AML-193 (cell line): ENCODE measurements around the gene WDR86.

Experiments used
- DNase-seq, 2 experiments: peaks; one replicate each; lab custom pipeline; 2025; lab: John Stamatoyannopoulos, UW

Gene WDR86

GRCh38 chr7:151390598-151391357 is 19.1 kb downstream of the WDR86 start:
- no peak for DNase-seq

- no peak for DNase-seq
These were observed 19.9 kb downstream of the WDR86 start for GRCh38 chr7:151389768-151390597.

GRCh38 chr7:151389096-151389767 is 20.6 kb downstream of the WDR86 start:
- no peak for DNase-seq

- DNase-seq = no peak
These were observed 21.4 kb downstream of the WDR86 start for GRCh38 chr7:151388430-151388829.

DNA sequence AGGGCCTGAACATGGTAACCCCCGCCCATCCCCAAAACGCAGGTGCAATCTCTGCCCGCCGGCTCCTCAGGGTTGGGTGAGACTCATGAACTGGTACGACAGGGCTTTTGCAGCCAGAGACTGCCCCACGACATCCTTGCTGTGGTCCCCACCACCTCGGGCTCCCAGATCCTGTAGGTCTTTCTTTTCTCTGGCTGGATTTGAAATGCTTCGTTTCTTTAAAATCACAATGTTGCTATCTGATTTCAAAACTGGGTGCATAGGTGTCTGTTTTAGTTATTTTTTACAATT is 21.9 kb downstream of the WDR86 start:
- no peak for DNase-seq

- no peak for DNase-seq
These were observed 22.5 kb downstream of the WDR86 start for GRCh38 chr7:151387161-151388006.

DNA sequence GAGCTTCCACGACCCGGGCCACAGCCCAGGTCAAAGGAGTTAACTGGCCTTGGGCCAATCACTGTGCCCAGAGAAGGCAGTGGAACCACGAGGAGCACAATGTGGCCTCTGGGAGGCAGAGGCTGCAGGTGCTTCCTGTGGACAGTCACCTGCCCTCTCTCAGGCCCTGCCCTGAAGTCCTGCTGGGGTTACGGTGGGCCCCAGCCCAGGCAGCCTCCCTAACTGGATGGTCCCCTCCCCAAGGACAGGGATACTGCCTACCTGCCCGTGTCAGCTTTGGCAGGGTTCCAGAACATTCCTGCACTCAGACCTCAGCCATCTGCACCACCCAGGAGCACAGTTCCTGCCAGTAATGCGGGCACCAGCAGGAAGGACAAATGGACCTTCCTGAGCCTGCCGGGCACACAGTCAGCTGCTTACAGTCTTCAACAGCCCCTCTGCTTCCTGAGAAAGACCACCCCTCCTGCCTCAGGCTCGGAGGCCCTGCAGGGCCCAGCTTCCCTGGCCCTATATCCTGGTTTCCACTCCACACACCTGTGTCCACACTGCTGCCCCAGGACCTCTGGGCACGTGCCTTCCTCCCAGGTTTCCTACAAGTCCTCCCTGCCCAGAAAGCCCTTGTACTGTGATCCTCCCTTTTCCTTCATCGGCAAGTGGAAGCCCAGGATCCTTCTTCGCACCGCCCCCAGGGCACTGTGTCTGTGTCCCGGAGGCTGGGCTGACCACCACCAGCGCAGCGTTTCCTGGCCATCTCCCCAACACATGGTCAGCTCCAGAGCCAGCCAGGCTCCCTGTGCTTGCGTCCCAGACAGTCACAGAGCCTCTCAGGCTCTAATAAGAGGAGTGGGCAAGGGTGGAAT is 23.3 kb downstream of the WDR86 start:
- no peak for DNase-seq

- DNase-seq = no peak
These were observed 24.1 kb downstream of the WDR86 start for GRCh38 chr7:151385626-151386300.

DNA sequence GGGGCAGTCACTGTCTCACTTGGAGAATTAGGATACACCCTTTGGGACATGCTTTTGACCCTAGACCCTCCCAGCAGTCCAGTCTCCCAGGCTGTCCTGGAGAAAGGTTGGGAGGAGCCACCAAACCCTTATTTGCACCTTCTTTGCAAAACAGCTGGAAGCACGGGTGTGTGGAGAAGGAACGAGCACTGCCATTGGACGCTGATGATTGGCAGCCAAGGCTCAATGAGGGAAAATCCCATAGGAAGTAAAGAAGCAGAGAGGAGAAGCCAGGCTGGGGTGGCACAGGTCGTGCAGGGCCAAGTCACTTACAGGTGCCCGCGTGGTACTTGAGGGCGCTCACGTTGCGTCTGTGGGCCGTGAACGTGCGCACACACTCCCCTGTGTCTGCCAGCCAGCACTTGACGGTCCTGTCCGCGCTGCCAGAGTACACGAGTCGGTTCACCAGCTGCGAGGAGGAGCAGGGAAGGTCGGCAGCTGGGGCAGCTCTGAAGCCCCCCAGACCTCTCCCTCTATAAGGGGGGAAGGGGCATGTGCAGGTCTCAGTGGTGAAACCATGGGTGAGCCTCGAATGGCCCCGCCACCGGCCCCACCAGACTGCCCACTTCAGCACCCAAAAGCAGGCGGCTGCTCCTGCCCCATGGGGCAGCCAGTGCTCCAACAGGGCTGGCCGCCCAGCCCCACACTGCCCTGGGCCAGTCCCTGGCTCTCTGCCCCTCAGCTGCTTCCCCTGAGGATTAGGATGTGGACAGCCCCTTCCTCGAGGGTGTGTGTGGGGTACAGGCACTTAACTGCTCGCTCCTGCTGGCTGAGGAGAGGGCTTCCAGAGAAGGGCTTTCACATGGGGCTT is 24.8 kb downstream of the WDR86 start:
- DNase-seq = no peak

DNA sequence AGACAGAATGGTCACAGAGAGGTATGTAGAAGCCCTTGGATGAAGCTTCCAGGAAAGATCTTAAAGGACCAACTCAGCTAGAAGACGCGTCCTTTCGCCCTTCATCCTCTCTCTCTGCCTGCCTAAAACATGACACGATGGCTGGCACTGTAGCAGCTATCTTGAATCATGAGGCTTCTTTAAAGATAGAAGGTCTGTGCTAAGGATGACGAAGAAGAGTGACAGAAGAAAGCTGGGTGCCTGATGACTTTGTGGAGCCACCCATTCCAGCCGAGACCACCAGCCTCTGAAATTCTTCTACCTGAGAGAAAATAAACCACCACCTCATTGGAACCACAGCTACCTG is 25.5 kb downstream of the WDR86 start:
- no peak for DNase-seq

DNA sequence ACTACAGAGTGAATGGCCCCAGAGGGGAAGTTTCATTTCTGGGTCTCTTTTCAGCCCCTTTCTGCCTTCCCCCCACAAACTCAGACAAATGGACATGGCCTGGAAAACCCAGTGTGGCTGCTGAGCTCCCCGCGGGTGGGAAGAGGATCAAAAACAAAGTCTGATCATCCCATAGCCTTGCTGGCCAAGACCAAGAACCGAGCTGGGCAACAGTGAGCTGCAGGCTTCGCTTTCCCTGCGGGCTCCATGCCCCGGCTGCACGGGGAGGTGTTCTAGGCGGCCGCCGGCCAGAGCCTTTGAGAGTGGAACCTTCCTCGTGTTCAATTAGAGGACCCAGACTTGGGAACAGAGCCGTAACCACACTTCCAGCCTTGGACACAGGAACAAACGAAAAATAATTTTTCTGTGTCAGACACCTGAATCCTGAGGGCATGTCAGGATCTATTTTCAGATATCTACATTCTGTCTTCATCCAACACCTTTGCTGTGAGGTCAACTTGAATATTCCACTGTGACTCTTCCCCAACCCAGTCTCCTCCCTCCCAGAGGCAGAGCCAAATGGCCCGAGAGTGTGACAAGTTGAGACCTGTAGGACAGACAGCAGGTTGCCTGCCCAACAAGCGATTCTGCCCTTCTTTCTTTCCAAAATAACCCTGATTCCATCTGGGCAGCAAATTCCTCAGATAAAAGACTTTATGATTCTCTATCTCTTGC is 26.0 kb downstream of the WDR86 start:
- DNase-seq = no peak

DNA sequence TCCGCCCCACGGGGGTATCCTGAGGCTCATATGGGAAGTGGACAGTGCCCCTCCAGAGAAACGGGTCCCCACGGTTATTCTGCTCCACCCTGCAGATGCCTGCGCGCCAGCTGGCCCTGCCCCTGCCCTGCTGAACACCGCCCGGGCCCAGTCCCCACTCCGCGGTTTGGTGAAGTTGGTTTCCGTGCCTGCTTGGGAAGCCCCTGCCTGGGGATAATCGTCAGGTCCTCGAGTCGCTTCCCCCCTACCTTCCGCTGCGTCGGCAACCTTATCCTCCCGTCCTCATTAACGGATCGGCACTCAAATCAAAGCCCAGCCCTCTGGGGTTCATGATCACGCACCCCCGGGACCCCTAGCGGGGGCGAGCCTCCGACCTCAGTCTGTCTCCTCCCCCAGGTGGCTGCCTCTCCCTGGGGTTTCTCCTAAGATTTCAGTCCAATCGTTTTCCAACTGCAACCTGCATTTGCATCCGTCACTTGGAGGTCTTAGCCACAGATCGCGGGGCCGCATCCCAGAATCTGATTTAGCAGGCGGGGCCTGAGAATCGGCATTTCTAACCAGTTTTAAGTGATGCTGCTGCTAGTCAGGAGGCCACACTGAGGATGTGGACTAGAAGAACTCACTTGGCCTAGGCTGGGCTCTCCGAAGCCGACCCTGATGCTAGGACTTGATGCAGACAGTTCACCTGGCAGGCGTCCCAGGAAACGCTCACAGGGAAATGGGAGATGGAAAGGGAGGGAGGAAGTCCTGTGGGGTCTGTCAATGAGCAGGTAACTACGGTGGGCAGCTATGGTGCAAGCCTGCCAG is 27.6 kb downstream of the WDR86 start:
- DNase-seq = no peak

DNA sequence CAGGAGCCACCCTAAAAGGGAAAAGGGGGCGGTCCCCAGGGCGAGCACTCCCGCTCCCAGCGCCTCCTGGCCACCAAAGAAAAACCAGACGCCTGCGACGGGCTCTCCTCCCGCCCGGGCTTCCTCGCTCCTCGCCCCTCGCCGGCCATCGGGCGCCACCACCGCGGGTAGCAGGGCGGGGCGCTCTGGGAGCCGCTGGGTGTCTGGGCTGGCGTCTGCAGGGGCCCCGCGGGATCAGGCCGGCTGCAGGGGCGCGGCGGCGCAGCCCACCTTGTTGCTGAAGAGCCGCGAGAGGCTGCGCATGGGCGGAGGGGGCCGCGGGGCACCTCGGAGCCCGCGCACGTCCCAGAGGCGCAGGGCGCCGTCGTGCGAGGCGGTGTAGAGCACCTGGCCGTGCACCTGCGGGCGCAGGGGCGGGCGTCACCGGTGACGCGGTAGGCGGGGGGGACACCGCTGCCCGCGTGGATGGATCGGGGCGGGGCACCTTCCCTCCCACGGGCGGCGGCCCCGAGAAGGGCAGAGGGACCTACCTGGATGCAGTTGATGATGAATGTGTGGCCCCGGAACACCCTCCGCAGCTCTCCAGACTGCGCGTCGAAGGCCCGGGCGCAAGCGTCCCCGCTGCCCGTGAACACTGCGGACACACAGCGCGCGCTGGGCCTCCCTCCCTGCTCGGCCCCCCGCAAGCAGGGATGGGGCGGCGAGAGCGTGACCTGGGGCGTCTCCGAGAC is 28.3 kb downstream of the WDR86 start:
- no peak for DNase-seq

DNA sequence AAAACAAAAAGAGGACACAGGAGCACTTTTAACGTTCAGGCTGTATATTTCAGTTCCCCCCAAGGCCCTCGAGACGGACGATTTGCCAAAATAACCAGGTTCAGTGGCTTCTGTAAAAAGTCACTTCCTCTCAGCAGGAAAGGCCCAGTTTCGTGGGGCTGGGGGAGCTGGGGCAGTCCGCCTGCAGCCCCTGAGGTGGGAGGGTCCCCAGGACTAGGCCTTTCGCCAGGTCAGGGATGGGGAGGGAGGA is 28.8 kb downstream of the WDR86 start:
- DNase-seq = no peak

DNA sequence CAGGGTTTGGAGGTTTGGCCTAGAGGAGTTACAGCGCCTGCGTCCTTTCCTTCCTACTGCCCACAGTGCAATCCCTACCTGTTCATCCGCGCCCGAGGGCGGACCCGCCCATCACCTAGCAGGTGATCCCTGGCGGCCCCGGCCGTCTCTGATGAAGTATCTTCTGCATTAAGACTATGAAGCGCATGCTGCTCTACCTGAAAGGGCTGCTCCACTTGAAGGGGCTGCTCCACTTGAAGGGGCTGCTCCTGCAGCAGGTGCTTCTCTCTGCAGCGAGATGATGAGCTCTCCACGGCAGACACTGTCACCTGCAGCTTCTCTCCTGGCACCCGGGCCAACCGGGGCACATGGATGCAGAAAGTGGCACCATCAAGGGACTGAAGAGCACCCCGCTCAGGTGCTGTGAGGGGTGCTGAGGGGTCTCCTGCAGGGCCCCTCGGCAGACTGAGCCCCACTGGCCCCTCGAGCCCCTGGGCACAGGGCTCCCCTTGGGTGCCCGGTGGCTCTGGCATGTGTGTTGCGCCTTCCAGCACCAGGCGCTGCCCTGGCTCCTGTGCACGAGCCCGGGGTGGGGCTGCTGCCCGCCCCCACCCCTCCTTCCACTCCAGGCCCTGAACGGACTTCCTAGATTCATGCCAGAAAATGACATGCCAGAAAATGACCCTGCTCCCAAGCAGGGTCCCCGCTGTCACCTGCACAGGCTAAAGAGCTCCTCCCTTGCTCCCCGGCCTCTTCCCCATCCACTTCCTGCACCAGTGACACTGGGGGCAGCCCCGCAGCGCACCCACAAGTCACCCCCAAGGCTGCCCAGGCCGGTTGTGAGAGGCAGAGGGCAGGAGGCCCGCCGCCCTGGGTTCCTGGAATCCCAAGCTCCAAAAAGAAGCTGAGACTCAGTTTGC is 29.4 kb downstream of the WDR86 start:
- no peak for DNase-seq

DNA sequence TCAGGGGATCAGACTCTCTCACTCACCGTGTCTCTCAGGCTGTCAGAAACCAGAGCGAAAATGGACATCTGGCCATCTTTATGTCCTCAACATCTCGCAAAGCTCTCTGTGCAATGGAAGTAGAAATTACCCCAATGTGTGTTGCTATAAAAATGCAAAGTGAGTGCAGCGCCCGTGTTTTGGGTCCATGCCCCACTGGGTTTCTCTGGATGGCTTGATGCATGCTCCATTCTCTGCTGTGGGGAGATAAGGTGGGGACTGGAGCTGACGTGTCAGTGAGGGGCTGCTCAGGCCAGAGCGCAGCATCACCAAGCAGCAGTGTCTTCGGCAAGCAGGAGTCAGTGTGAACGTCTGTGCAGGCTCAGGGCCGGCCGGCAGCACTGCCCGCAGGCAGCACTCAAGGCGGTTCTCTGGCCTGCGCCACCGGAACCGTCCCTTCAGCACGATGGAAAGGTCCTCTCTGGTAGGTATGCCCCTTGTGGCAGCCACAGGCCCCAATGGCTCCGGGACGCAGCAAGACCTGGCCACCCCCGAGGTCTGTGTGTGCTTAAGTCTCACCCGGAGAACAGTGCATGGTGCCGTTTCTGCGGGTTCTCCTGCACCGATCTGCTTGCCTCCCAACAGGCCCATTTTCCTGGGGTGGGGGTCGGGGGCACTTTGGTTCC is 30.2 kb downstream of the WDR86 start:
- DNase-seq = no peak
